HepG2 (cell line): ENCODE measurements around the gene SP110. TPM values are rescaled to one million over a fixed set of nuclear protein-coding genes. Genes with fewer than 3 reads are reported as not detected.

Experiments used
- ATAC-seq: fragments of 200-7000 bp; cut with Tn5 transposase; 3 replicates; pipeline ENCODE4 v1.9.1; 2020; ENCODE audit warnings: mild to moderate bottlenecking, moderate library complexity
- BruUV-seq: library from RNA; stranded (reverse); fragments of 400-500 nt; replicated peaks from 2 replicates; lab custom pipeline; 2021; lab: Mats Ljungman, UMichigan
- CTCF ChIA-PET: fragments of 300-600 bp; formaldehyde crosslinking; extraction: SDS; loops from one replicate; lab custom pipeline; 2021; ENCODE audit warnings: low total read pairs, inconsistent platforms, low intra/inter-chr PET ratio; lab: Yijun Ruan, JAX
- POLR2A ChIA-PET: fragments of 350-600 bp; sonication (Branson Sonifier 250); formaldehyde crosslinking; loops from one replicate; lab custom pipeline; 2020; ENCODE audit warnings: antibody characterized with exemption, inconsistent platforms; lab: Yijun Ruan, JAX
- DNase-seq: peaks from one replicate; pipeline ENCODE4 v3.0.0-alpha.2; 2015; ENCODE audit warnings: low spot score
- FAIRE-seq: peaks from 3 replicates; lab custom pipeline; 2011; peaks lifted over from hg19 to GRCh38; lab: Jason Lieb, UNC
- H2AFZ ChIP-seq: one replicate; pipeline ENCODE4 v1.6.1; 2011; ENCODE audit warnings: low read length, inconsistent platforms
- H3K27ac ChIP-seq: fragments of 300-600 bp; 3 replicates; pipeline ENCODE4 v1.8.0; 2011; ENCODE audit warnings: mixed run types, mild to moderate bottlenecking, mixed read lengths, low read length, inconsistent platforms; ENCODE audit not compliant: insufficient read depth; ENCODE audit errors: extremely low read length
- H3K27me3 ChIP-seq, 2 experiments: fragments of 200-600 bp in 1 of 2; 2 replicates in 1 of 2; 3 replicates in 1 of 2; pipeline versions ENCODE4 v1.6.0 to v1.8.0; 2011; ENCODE audit warnings: low read length in 2 of 2, mild to moderate bottlenecking in 2 of 2, moderate library complexity in 2 of 2, inconsistent platforms in 1 of 2; ENCODE audit not compliant: insufficient read depth in 2 of 2, control insufficient read depth in 1 of 2
- H3K36me3 ChIP-seq, 2 experiments: fragments of 200-600 bp in 1 of 2; replicated peaks in 1 of 2; 2 replicates in 1 of 2; 3 replicates in 1 of 2; pipeline versions ENCODE4 v1.5.1 to v1.8.0; 2011; ENCODE audit warnings: low read length in 2 of 2, inconsistent platforms in 1 of 2; ENCODE audit not compliant: insufficient read depth in 2 of 2, control insufficient read depth in 1 of 2
- H3K4me1 ChIP-seq: 2 replicates; pipeline ENCODE4 v1.5.1; 2012; ENCODE audit warnings: low read length, inconsistent platforms; ENCODE audit not compliant: insufficient read depth
- H3K4me2 ChIP-seq: 2 replicates; pipeline ENCODE4 v1.6.0; 2011; ENCODE audit warnings: low read depth, low read length, inconsistent platforms
- H3K4me3 ChIP-seq, 3 experiments: fragments of 200-600 bp in 1 of 3; sonication (generic), shearing (Covaris generic) in 1 of 3; replicated peaks in 1 of 3; 2 replicates each; pipeline ENCODE4 v1.5.1; 2011 to 2016; ENCODE audit warnings: low read length in 3 of 3, inconsistent platforms in 2 of 3, low read depth in 2 of 3, mild to moderate bottlenecking in 2 of 3, control low read depth in 1 of 3, mixed read lengths in 1 of 3; ENCODE audit not compliant: insufficient read depth in 1 of 3
- H3K79me2 ChIP-seq: one replicate; pipeline ENCODE4 v1.6.1; 2011; ENCODE audit warnings: low read length, inconsistent platforms; ENCODE audit not compliant: insufficient read depth
- H3K9ac ChIP-seq: 2 replicates; pipeline ENCODE4 v1.6.0; 2011; ENCODE audit warnings: mild to moderate bottlenecking, low read depth, low read length, inconsistent platforms; ENCODE audit not compliant: insufficient read depth
- H3K9me3 ChIP-seq: 2 replicates; pipeline ENCODE4 v1.5.1; 2012; ENCODE audit warnings: mild to moderate bottlenecking, low read length
- H4K20me1 ChIP-seq: 2 replicates; pipeline ENCODE4 v1.6.0; 2011; ENCODE audit warnings: inconsistent platforms, mild to moderate bottlenecking, low read length, moderate library complexity; ENCODE audit not compliant: insufficient read depth
- HBP1 ChIP-seq: IDR thresholded peaks from 2 replicates; pipeline ENCODE4 v1.6.1; 2016; ENCODE audit warnings: low read depth, control low read depth
- THAP11 ChIP-seq: IDR thresholded peaks from 2 replicates; pipeline ENCODE4 v1.6.1; 2016; ENCODE audit warnings: missing biosample characterization, missing genetic modification reagents
- TRAFD1 ChIP-seq: sonication (generic); formaldehyde crosslinking; IDR thresholded peaks from 2 replicates; pipeline ENCODE4 v1.5.1; 2020; ENCODE audit warnings: missing genetic modification reagents, mild to moderate bottlenecking, borderline replicate concordance
- ZNF138 ChIP-seq: sonication (generic); formaldehyde crosslinking; IDR thresholded peaks from 2 replicates; pipeline ENCODE4 v1.5.0; 2020; ENCODE audit warnings: mild to moderate bottlenecking, low read depth, missing genetic modification reagents
- ZNF567 ChIP-seq: sonication (generic); formaldehyde crosslinking; IDR thresholded peaks from 2 replicates; pipeline ENCODE4 v1.8.1; 2023; ENCODE audit warnings: mild to moderate bottlenecking, missing genetic modification reagents, borderline replicate concordance
- ZNF704 ChIP-seq: sonication (generic); formaldehyde crosslinking; IDR thresholded peaks from 2 replicates; pipeline ENCODE4 v1.8.1; 2023; ENCODE audit warnings: mild to moderate bottlenecking, inconsistent platforms, moderate library complexity, missing genetic modification reagents, borderline replicate concordance
- ZZZ3 ChIP-seq: sonication (generic); formaldehyde crosslinking; IDR thresholded peaks from 2 replicates; pipeline ENCODE4 v1.4.0; 2020; ENCODE audit warnings: missing genetic modification reagents, mild to moderate bottlenecking, borderline replicate concordance
- WGBS: methylation state at CpG from one replicate; pipeline ENCODE4 v1.1.6; 2017; ENCODE audit warnings: low lambda C conversion rate; 5-methylcytosine and 5-hydroxymethylcytosine counted together
- in situ Hi-C: cut with HindIII; loops from 2 replicates; pipeline ENCODE4 v1.10.0; 2017; ENCODE audit warnings: low pct_unique_long_range_greater_than_20kb; ENCODE audit not compliant: extremely low pct_ligation_motif_present
- intact Hi-C: fragments of 100-400 bp; cut with micrococcal nuclease; formaldehyde crosslinking; loops from one replicate; pipeline ENCODE4 v1.10.0; 2022; ENCODE audit not compliant: unreplicated experiment
- polyA plus RNA-seq, 8 experiments: library from polyadenylated mRNA; depleted of rRNA in 3 of 8; stranded (reverse) in 7 of 8; unstranded in 1 of 8; fragments of >200 nt; fragmentation: Illumina TruSeq in 4 of 8; extraction: Trizol in 4 of 8; gene quantifications; 2 replicates each; pipeline versions ENCODE4 v1.2.1 to v1.2.3, GENCODE V29; 2011 to 2016; ENCODE audit warnings: low read depth in 4 of 8, missing spikeins in 1 of 8, mixed read lengths in 1 of 8; ENCODE audit not compliant: insufficient read depth in 1 of 8
- total RNA-seq, 5 experiments: library from RNA; depleted of rRNA; stranded (reverse); fragments of >200 nt; fragmentation: Illumina TruSeq; extraction: Trizol; gene quantifications; 2 replicates each; pipeline ENCODE4 v1.2.3, GENCODE V29; 2016; ENCODE audit warnings: low read depth in 1 of 5

SP110 gene
- total and polyA plus RNA-seq, 2 of the 13 experiments (the other 11 are each of a cell fraction or from before 2014, with no cell fraction given), result 7.9 to 10.4 TPM

- H3K27ac ChIP-seq, result no peak overlapping the region
- H2AFZ ChIP-seq, result no peak overlapping the region
- ATAC-seq (no peak), DNase-seq (no peak), FAIRE-seq (no peak)
- no peaks in the 10 kb centered on the region for H4K20me1 ChIP-seq
- no peak overlapping the region for H3K4me2 ChIP-seq
- no peaks in the 10 kb centered on the region for H3K9me3 ChIP-seq
- POLR2A ChIA-PET, result no interaction called here
- no peak overlapping the region for H3K9ac ChIP-seq
- WGBS, result over 99% methylated on average over 3 of the region's 3 CpGs
- intact Hi-C loops, result no loop called here
- H3K36me3 ChIP-seq, result peaks cover 0 to 8% of the 10 kb centered on the region in 2 experiments; a peak in 3 of 5 replicates
- H3K4me1 ChIP-seq, result peaks cover 17% of the 10 kb centered on the region
- no peak overlapping the region for H3K4me3 ChIP-seq
- H3K27me3 ChIP-seq, result no peaks in the 10 kb centered on the region; a peak in 1 of 5 replicates
- in situ Hi-C loops, result no loop called here
- BruUV-seq, result no TSS peak
- TF ChIP-seq TRAFD1 (CRISPR knock-in tag), result no peak
- TF ChIP-seq HBP1 (CRISPR knock-in tag), result no peak
- TF ChIP-seq ZZZ3 (CRISPR knock-in tag), result no peak
- TF ChIP-seq ZNF704 (CRISPR knock-in tag), result no peak
- no peak for TF ChIP-seq ZNF138 (CRISPR knock-in tag)
- no peak for TF ChIP-seq ZNF567 (CRISPR knock-in tag)
- no peak for TF ChIP-seq THAP11 (CRISPR knock-in tag)
- H3K79me2 ChIP-seq, result no peaks in the 10 kb centered on the region
- CTCF ChIA-PET, result no interaction called here
These were observed 2.4 kb downstream of the SP110 start for GRCh38 chr2:230217424-230217823.
